ENCODE measurements around the gene UNC13C.

The UNC13C gene

GRCh38 chr15:54567408-54568035 lies 589.3 kb downstream of the UNC13C start:
- no peak for DNase-seq (ENCODE audit: low spot score)

- DNase-seq (ENCODE audit: low spot score), result no peak
Observed at GRCh38 chr15:54568381-54568780, 590.1 kb downstream of the UNC13C start.

GRCh38 chr15:54571576-54571975 lies 593.3 kb downstream of the UNC13C start:
- no peak for DNase-seq (ENCODE audit: low spot score)

- DNase-seq (ENCODE audit: low spot score), result no peak
Observed at GRCh38 chr15:54575586-54575985, 597.3 kb downstream of the UNC13C start.

GRCh38 chr15:54576298-54576935 lies 598.2 kb downstream of the UNC13C start:
- DNase-seq (ENCODE audit: low spot score), result no peak

GRCh38 chr15:54577476-54578250 lies 599.4 kb downstream of the UNC13C start:
- no peak for DNase-seq (ENCODE audit: low spot score)

GRCh38 chr15:54579855-54580254 lies 601.6 kb downstream of the UNC13C start:
- DNase-seq (ENCODE audit: low spot score), result no peak

- no peak for DNase-seq (ENCODE audit: low spot score)
Observed at GRCh38 chr15:54580643-54581042, 602.4 kb downstream of the UNC13C start.

GRCh38 chr15:54582863-54583643 lies 604.8 kb downstream of the UNC13C start:
- DNase-seq (ENCODE audit: low spot score), result no peak

- DNase-seq (ENCODE audit: low spot score), result no peak
Observed at GRCh38 chr15:54585063-54585462, 606.8 kb downstream of the UNC13C start.

- no peak for DNase-seq (ENCODE audit: low spot score)
Observed at GRCh38 chr15:54594115-54594514, 615.9 kb downstream of the UNC13C start.

GRCh38 chr15:54599386-54599785 lies 621.1 kb downstream of the UNC13C start:
- DNase-seq (ENCODE audit: low spot score), result no peak

GRCh38 chr15:54605043-54605442 lies 626.8 kb downstream of the UNC13C start:
- no peak for DNase-seq (ENCODE audit: low spot score)

- no peak for DNase-seq (ENCODE audit: low spot score)
Observed at GRCh38 chr15:54605556-54605955, 627.3 kb downstream of the UNC13C start.

GRCh38 chr15:54608876-54609835 lies 630.9 kb downstream of the UNC13C start:
- no peak for DNase-seq (ENCODE audit: low spot score)

GRCh38 chr15:54618120-54618519 lies 639.9 kb downstream of the UNC13C start:
- DNase-seq (ENCODE audit: low spot score), result no peak

- DNase-seq (ENCODE audit: low spot score), result no peak
Observed at GRCh38 chr15:54619180-54619579, 640.9 kb downstream of the UNC13C start.

GRCh38 chr15:54620916-54621315 lies 642.7 kb downstream of the UNC13C start:
- no peak for DNase-seq (ENCODE audit: low spot score)

GRCh38 chr15:54636147-54636546 lies 657.9 kb downstream of the UNC13C start:
- no peak for DNase-seq (ENCODE audit: low spot score)

GRCh38 chr15:54638666-54639065 lies 660.4 kb downstream of the UNC13C start:
- no peak for DNase-seq (ENCODE audit: low spot score)

GRCh38 chr15:54640873-54641272 lies 662.6 kb downstream of the UNC13C start:
- DNase-seq (ENCODE audit: low spot score), result no peak
